Activated CD4-positive, alpha-beta T cell treated with anti-CD3 and anti-CD28 coated beads, Interleukin-2, amount 50 U/mL, for 16 hours (primary cell): ENCODE measurements around the gene ERAL1.
A peak's percentile ranks its signal among the peaks of the same experiment; 100 is the strongest.
"Not testable (repeated sequence)": the region's sequence is repeated elsewhere in the genome, so short reads cannot be mapped to it uniquely, and the experiment has no call there.

ENCODE experiments used
- DNase-seq: peaks from one replicate; pipeline ENCODE4 v3.0.0-alpha.2; 2020

ERAL1 gene

DNA sequence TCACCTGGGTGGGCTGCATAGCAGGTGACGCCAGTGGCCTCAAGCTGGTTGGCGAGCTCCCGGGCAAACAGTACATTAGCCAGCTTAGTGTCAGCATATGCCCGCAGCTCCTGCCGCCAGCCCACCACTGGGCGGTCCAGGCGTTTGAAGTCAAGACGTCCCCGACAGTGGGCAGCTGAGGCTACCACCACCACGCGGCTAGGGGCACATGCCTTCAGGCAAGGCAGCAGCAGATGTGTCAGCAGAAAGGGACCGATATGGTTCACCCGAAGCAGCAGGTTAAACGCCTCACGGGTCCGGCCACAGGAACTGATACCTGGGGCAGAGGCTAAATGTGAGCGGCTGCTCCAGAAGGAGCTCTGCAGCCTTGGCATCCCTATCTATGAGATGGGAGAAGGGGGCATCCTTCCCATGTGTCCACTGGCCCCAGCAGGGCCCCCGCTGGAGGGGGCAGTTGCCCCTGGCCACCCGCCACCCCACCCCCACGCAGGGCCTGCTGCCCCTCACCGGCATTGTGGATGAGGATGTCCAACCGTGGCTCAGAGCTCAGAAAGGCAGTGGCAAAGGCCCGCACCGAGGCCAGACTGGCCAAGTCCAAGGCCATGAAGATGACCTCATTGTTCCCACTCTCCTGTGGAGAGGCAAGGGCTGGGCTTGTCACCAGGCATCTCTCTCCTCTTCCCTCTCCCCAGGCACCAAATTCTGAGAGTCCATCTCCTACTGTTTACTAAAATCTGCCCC lies 46.3 kb downstream of the ERAL1 start:
- DNase-seq: no peak

DNA sequence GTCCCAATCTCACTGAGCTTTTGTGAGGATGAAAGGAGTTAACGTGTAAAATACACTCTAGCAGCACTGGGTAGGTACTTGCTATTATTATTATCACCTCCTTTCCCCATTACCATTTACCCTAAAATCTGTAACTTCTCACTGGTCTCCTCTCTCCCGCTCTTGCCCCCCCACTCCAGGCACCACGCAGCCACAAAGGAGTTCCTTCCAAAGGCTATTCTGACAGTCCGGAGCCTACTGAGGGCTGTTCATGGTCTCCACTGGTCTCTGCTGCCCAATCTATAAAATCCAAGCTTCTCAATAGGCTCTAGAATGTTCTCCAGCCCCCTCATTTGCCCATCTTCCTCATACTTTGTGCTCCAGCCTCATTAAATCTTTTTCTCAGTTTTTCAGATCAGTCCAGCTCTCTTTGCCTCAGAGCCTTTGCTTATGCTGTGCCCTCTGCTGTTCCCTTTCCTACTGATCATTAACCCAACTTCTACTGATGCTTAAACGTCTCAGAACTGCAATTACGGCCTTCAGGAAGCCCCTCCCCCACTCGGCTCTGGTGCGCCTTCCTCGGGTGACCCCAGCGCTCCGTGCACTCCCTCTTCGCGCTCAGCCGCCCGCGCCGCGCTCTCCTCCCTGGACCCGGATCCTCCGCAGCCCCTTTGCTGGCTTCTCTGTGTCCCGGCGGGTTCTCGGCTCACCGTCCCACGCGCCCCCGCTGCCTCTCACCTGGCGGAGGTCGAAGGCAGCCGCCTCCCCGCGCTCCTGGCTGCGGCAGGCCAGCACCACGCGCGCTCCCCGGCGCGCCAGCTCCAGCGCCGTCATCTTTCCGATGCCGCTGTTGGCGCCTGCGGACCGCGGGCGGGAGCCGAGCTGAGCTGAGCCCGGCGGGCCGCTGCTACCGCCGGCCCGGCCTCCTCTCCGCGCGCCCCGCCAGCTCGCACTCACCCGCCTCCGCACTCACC lies 47.3 kb downstream of the ERAL1 start:
- DNase-seq: peak; percentile 59

DNA sequence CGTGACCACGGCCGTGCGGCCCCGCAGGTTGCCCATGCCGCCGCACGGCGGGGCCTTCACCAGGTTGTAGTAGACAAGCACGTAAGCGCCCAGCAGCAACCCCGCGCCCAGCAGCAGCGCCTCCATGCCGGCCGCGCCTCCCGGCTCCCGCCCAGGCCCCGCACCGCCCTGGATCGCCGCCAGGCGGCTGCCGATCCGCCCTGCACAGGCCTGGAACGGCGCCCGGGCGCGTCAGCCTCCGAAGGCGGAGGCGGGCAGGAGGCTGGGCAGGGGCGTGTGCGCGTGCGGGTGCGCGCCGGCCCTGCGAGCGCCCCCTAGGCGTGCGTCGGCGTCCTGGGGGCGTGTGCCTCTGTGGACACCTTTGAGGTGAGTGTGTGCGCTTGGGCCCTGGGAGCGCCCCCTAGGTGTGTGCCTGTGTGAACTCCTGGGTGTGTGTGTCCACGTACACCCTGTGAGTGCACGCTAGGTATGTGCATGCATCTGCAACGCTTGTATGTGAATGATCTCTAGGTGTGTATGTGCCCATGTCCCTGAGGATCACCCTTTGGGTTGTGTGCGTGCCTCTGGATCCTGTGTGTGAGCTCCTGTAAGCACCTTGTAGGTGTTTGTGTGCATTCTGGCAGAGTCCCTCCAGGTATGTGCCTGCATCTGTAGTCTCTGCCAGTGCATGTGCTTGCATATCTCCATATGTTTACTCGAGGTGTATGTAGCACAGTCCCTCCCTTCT lies 48.2 kb downstream of the ERAL1 start, which contains the start of gene DHRS13:
Gene DHRS13, minus strand, starts transcription at position 261 of the 727 bp plus-strand sequence. Its CDS starts 135 bp downstream, at position 126.
- DNase-seq: peak; percentile 96

DNA sequence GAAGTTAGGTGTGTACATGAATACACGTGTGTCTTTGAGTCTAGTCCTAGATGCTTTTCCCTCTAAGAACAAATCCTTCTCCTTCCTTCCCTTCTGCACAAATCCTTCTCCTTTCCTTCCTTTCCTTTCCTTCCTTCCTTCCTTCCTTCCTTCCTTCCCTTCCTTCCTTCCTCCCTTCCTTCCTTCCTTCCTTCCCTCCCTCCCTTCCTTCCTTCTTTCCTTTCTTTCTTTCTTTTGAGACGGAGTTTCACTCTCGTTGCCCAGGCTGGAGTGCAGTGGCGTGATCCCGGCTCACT lies 48.7 kb downstream of the ERAL1 start:
- DNase-seq: not testable (repeated sequence)

DNA sequence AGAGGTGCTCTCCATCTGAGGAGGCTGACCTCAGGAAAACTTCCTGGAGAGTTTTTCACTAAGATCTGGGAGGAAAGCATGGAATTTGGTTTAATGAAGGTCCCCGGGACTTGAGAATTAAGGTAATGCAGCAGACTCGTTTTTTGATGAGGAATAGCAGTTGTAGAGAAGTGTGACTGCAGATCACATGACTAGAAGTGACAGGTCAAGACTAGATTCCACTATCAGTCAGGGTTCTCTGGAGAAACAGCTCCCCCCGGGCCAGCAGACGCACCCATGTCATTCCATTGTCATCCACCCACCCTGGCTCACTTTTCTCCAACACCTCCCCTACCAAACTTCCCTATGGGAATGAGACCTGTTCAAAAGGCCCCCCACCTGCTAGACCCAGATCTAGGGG lies 50.0 kb downstream of the ERAL1 start:
- no peak for DNase-seq

DNA sequence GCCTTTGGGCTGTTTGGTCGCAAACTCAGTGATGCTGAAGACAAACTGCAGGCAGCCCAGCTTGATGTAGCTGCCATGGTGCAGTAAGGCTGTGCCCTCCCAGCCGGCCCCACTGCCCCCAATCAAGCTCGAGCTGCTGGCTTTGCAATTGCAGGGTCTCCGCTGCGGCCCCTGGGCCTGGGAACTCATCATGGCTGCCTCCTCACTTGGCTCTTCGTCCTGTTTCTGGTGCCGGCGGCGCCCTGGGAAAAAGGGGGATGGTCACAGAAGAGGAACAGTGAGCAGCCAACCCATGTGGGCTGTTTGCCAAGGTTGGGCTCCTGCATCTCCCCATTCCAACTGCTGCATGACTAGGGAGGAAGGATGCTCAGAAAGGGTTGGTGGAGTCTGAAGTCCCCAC lies 51.5 kb downstream of the ERAL1 start:
- no peak for DNase-seq

DNA sequence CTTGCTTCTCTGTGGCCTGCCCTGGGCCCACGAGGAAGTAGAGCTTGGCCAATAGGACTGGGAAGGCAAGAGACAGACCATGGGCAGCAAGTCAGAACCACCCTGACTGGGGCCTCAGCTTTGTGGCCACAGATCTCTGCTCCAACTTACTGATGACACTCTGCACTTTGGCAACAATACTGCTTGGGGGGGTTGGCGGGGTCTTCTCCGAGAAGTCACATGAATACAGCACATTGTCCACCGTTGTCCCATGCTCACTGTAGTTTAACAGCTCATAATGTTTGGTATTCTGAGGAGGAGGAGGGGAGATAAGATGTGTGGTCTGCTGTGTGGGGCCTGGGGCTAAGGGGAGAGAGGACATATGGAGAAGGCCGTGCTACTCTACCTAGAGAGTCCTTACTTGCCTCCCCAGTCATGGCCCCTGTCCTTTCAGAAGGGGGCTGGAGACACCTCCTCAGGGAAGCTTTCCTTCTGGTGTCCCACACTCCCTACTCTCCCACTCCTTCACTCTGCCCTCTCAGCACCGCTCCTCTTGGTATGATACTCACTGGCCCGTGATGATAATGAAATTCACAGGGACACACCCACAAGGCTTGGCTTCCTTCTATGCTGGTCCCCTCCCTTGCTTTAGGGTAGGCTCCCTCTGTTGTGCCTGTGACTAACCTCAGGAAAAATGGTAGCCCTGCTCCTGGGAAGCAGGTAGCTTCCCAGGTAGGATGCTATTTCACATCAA lies 52.1 kb downstream of the ERAL1 start:
- no peak for DNase-seq

DNA sequence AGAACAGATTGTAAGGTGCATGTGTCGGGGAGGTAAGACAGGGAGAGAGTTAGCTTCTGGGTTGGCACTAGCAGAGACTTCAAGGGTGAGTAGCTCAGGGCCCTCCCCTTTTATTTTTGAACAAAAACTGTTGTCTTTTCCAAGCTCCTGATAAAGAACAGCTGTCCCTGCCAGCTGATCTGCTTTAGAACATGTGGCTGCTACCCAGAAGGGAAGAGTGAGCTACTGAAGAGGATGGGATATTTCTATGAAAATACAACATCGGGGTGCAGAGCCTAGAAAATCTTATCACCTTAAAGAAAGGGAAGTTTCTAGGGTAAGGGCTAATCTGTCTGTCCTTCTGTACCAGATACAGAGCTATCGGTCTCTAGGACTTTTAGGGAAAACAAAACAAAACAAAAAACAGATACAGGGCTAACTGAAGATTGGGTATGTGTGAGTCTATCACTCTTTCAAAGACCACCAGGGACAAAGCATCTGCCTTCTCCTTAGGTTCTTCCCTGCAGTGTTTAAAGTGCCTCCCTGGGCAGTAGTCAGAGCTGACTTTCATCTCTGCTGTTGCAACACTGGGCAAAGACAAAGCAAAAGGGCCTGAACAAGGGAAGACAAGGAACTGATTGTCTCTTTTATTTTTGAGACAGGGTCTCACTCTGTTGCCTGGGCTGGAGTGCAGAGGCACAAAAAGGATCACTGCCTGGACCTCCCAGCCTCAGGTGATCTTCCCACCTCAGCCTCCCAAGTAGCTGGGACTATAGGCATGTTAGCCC lies 53.1 kb downstream of the ERAL1 start:
- no peak for DNase-seq

DNA sequence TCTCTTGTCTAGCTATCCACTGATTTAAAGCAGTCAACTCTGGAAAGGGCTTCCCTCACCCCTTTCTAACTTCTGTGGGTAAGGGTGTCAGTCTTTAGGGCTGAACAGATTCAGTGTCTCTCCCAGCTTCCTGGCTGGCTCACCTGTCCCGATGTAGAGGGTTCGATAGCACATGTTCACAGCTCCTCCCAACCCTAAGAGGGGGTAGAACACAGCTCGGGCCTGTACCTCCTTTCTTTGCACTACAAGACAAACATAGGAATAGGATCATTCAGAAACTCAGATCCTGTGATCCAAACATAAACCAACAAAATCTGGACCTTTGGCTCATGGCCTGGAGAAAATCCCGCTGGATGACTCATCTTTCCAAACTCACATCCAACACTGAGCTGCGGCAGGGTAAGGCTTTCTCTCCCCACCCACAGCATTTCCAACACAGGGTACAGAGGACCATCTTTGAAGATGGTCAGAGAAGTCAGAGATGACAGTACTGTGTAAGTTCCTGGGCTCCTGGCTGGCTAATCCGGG lies 53.9 kb downstream of the ERAL1 start:
- DNase-seq: no peak

DNA sequence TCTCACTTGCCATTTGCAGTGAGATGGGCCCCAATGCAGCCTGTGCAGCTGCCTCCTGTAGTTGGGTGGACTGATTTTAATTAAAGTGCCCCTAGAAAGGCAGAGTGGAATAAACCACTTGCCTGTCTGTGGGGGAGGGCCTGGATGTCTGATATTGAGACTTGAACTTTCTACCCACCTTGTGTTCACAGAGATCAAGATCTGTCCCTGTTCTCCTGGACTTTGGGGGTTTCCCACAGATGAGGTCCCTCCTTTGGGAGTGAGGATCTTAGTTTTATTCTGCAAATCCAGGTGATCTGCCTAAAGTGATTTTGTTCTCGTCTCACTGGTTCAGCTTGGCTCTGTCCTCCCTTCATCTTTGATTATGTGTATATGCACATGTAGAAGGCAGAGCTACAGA lies 55.7 kb downstream of the ERAL1 start:
- no peak for DNase-seq
